NCI-H460 (cell line): ENCODE measurements around the gene MIPOL1. TPM values are rescaled to one million over a fixed set of nuclear protein-coding genes. Genes with fewer than 3 reads are reported as not detected.
"Not testable (repeated sequence)": the region's sequence is repeated elsewhere in the genome, so short reads cannot be mapped to it uniquely, and the experiment has no call there.

Experiments used
- DNase-seq: peaks from one replicate; pipeline ENCODE4 v3.0.0-alpha.2; 2016; ENCODE audit warnings: low read depth; ENCODE audit errors: extremely low read depth
- total RNA-seq: library from RNA; depleted of rRNA; stranded (reverse); fragments of >200 nt; shearing (Covaris generic); gene quantifications from 2 replicates; pipeline ENCODE4 v1.2.3, GENCODE V29; 2014

The MIPOL1 gene
- total RNA-seq, 1 experiment from 2014 or later: 29.7 TPM

DNA sequence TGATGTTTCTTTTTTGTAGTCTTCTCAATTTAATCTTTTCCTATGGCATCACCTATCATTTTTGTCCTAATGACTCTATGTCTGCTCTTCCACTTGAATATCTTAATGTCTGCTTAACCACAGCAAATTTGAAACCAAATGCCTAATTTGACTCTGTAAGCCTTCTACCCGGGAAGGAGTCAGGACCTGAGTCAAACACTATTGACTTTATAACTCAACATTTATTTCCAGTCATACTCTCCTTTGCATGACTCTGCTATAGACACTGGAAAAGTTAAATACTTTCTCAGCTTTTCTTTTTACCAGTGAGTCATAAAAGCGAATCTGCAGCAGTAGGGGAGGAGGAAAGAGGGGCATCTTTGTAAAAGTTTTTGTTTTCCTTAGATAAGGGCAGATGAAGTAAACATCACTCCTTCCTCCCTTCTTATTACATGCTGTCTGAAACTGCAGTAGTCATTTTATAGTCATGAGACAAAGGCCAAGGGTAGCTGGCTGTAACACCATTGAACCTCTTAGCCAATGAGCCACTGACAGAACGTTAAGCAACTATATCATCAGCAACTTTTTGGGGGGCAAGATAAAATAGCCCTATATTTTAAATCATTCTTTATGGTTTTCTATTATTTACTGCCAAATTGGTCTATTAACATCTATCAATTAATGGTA, 179.3 kb downstream of the MIPOL1 start:
- DNase-seq: no peak

DNA sequence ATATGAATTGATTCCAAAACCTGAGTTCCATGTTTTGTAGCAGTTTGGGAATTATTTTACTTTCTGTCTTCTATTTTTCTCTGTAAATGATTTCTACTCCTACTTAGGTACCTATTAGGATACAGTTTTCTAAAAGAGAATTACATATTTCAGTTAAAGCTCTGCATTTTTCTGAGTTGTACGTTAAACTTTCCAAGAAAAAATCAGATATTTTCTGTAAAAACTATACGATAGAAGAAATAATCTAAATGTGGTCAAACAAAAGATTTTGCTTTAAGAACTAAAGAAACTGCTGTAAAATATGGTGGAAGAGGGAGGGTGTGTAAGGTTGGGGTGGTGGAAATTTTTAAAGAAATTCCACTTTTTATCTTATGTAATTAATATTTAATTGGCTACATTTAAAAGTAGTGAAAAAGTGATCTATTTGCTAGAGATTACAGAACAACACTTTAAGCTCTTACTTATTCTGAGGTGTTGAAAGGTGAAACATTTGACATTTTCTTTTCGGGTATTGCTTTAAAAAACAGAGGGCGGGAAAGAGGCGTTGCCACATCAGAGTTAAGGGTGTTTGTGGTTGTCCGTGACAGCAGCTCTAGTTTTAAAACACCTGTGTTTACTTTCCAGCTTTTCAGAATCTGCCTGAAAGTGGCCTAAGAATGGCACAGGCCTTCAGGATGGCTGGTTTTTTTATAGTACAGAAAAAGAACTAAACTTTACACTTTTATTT, 187.3 kb downstream of the MIPOL1 start:
- DNase-seq: no peak

DNA sequence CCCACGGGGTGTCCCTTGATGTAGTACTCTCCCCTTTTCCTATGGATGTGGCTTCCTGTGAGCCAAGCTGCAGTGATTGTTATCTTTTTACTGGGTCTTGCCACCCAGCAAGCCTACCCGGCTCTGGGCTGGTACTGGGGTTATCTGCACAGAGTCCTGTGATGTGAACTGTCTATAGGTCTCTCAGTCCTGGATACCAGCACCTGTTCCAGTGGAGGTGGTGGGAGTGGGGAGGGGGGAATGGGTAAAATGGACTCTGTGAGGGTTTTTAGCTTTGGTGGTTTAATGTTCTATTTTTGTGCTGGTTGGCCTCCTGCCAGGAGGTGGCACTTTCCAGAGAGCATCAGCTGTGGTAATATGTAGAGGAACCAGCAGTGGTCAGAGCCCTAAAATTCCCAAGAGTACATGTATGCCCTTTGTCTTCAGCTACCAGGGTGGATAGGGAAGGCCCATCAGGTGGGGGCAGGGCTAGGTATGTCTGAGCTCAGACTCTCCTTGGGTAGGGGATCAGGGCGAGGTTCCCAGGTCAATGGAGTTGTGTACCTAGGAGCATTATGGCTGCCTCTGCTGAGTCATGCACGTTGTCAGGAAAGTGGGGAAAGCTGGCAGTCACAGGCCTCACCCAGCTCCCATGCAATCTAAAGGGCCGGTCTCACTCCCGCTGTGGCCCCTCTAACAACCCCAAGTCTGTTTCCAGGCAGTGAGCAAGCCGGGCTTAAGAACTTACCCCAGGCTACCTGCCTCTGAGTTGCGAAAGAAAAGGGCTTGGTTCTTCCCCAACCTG, 199.6 kb downstream of the MIPOL1 start:
- not testable (repeated sequence) for DNase-seq

DNA sequence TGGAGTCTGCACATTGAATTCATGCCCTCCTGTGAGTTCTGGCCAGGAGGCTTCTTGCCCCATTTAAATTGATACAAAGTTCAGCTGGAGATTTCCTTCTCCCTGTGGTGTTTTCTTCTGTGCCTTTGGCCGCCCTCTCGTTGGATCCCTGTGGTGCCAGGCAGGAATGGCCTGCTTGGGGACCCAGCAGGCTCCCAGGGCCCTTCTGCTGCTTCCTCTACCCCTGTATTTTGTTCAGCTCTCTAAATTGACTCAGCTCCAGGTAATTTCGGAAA, 200.1 kb downstream of the MIPOL1 start:
- no peak for DNase-seq

- no peak for DNase-seq
Observed at GRCh38 chr14:37399517-37399916, 201.8 kb downstream of the MIPOL1 start.

DNA sequence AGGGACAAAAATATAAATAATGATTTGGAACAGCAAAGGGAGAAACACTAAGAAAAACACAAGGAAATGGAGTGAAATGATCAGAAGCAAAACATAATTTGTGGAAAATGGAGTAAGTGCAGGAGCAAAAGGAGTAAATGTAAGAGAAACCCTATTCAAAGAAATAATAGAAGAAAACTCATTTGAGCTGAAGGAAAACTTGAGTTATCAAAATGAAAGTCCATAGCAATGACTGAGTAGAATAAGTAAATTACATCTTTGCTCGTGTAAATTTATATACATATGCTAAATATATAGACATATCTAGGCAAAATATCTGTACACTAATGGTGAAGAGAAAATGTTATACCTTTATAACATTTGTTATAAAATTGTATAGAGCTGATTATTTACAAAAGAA, 203.4 kb downstream of the MIPOL1 start:
- DNase-seq: no peak

- no peak for DNase-seq
Observed at GRCh38 chr14:37403626-37404025, 205.9 kb downstream of the MIPOL1 start.

GRCh38 chr14:37406095-37406494, 208.4 kb downstream of the MIPOL1 start:
- no peak for DNase-seq

GRCh38 chr14:37411079-37411735, 213.5 kb downstream of the MIPOL1 start:
- DNase-seq: no peak

GRCh38 chr14:37413050-37413449, 215.3 kb downstream of the MIPOL1 start:
- DNase-seq: no peak

DNA sequence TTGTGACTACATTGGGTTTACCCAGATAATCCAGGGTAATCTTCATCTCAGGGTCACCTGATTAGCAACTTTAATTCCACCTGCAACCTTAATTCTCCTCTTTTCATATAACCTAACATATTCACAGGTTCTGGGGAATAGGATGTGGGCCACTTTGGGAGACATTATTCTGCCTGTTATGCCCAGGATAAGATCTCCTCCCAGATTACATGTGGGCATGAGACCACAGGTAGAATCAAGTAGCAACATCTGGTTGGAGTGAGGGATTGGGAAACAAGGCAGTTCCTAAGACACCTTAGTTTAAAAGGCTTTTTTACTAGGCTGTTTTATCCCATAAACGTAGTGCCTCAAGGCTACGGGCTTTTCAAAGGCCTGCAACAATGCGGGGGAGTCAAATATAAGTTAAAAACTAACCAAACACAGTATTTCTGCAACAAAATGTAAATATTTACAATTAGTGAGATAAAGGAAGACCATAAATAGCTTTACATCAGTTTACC, 215.8 kb downstream of the MIPOL1 start:
- no peak for DNase-seq

GRCh38 chr14:37416264-37416663, 218.5 kb downstream of the MIPOL1 start:
- no peak for DNase-seq

DNA sequence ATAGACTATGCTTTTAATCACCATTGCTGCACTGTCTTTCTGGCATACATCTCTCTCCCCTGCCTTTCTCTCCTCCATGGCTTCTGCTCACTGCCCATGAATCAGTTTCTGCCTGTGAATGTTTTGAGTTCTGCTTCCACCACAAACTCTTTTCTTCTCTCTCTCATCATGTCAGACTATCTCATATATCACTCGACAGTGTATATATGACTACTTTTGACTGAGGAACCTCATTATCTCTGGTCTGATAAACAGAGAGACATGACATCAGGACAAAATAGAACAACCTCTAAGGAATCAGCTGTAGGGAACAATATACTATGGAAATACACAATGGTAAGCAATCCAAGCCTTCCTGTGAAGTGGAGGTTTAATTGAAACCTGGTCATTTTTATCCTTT, 219.4 kb downstream of the MIPOL1 start:
- DNase-seq: no peak

DNA sequence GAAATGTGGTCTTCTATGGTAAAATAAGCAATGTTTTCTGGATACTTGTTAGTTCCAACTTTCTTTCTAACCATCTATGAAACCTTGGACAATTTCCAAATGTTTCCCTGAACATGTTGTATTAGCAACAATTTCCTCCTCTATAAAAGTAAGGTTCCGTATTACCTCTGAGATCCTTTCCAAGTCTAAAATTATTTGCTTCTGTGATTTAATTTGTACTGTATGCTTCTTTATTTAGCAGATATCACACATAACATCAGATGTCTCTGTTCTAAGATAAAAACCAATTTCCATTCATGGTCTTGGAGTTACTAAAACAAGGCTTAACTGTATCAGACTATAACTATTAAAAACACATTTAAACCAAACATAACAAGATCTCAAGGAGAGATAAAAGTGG, 220.1 kb downstream of the MIPOL1 start:
- DNase-seq: no peak

DNA sequence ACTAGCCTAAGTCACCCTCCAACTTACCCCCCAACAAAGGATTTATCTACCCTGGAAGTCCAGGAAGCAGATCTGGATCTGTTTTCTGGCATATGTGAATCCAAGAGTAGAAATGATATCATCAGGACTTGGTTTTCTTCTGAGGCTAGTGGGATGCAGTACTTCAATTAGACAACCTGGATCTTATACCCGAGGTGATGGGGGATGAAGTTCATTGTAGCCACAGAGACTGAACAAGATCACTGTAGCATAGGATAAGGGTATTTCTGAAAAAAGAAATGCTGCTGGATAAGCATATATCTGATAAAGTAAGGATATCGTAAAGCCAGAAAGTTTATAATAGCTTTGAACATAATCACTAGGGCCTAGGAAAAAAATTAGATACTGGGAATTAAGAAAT, 222.9 kb downstream of the MIPOL1 start:
- DNase-seq: no peak

DNA sequence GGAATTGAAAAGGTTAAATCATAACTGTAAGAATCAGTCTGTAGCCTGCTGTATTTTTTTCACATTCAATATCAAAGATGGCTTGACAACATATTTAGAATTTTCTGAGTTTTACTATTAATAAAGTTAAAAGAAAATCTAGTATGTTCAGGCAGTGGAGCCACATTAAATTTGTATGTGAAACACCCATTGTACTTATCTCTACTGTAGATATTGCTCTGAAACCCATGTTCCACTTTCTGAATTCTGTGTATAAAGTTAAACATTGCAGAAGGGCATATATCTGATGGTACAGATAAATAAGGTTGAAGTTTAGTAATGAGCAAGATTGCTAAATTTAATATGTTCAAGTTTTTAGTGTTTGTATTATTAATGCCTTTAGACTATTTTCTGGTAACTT, 224.6 kb downstream of the MIPOL1 start:
- DNase-seq: no peak

DNA sequence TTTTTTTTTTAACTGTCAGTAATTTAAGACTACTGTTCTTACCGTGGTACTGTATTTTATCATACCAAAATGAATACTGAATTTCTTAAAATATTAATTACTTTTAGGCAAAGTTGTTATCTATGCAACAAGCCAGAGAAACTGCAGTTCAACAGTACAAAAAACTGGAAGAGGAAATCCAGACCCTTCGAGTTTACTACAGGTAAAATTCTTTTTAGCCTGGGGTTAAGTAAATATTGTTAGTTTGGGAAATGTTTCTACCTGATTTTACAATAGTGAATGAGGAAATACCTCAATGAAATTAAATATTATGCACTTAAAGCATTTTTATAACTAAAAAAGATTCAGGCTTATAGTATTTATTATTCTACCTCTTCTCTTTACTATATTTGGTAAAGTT, 225.0 kb downstream of the MIPOL1 start:
- no peak for DNase-seq

- no peak for DNase-seq
Observed at GRCh38 chr14:37428954-37429353, 231.2 kb downstream of the MIPOL1 start.

DNA sequence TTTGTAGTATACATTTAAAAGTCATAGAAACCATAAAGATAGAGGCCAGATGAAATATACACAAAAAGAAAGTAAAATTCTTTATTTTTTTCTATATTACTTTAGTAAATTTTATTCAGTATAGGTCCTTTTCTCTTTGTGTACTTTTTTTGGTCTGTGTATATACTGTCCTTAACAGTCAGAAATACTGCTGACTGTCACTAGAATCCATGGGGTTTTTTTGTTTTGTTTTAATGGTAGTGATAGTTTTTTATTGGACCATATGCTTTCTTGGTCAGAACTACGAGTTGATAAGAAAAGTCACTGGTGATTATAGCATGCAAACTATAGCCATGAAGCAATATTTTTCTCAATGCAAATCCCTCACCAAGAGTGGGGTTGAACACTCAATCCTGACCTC, 231.9 kb downstream of the MIPOL1 start:
- no peak for DNase-seq

- no peak for DNase-seq
Observed at GRCh38 chr14:37434867-37435266, 237.1 kb downstream of the MIPOL1 start.

GRCh38 chr14:37436519-37436918, 238.8 kb downstream of the MIPOL1 start:
- no peak for DNase-seq
